ENCODE measurements around the gene CPN2.

The CPN2 gene

DNA sequence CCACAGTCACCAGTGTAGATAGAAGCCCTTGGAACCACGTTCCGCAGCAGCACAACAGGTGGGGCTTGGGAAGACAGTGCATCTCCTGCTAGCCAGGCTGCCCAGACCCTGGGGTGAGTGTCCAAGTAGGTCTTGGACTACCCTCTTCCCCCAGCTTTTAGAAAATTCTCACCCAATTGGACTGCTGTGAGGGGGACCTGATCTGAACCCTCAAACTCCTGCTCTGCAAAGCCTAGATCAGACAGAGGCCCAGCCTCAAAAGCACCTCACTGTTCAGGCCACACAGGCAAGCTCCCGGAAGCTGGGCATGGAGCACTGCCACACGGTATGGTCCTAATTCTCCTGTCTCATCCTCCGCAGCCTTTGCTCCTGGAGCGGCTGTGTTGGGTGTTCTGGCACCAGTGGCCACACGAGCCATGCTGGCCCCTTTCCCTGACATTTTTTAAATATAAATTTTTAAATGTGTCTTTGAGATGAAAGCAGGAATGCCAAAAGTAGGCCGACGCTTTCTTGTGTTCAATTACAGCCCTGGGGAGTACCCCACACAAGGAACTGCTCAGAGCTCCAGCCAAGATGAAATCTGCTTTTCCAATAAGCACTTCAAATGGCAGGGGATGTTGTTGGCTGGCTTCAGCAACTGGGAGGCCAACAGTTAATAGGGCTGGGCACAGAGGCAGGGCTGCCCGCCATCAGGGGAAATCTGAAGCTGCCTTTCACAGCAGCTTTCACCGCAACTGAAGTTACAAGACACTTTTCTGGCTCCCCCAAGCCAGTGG, 40.9 kb downstream of the CPN2 start:
- ATAC-seq = no peak
- no peak for TF ChIP-seq ZC3H10 (CRISPR knock-in tag; IDR thresholded peaks at IDR 0.05)
- TF ChIP-seq PPARA (CRISPR knock-in tag; IDR thresholded peaks at IDR 0.05; ENCODE audit: borderline replicate concordance) = no peak
- TF ChIP-seq ZNF70 (CRISPR knock-in tag; IDR thresholded peaks at IDR 0.05) = no peak
- TF ChIP-seq TCF4 (CRISPR knock-in tag; IDR thresholded peaks at IDR 0.05; ENCODE audit: borderline replicate concordance) = no peak

DNA sequence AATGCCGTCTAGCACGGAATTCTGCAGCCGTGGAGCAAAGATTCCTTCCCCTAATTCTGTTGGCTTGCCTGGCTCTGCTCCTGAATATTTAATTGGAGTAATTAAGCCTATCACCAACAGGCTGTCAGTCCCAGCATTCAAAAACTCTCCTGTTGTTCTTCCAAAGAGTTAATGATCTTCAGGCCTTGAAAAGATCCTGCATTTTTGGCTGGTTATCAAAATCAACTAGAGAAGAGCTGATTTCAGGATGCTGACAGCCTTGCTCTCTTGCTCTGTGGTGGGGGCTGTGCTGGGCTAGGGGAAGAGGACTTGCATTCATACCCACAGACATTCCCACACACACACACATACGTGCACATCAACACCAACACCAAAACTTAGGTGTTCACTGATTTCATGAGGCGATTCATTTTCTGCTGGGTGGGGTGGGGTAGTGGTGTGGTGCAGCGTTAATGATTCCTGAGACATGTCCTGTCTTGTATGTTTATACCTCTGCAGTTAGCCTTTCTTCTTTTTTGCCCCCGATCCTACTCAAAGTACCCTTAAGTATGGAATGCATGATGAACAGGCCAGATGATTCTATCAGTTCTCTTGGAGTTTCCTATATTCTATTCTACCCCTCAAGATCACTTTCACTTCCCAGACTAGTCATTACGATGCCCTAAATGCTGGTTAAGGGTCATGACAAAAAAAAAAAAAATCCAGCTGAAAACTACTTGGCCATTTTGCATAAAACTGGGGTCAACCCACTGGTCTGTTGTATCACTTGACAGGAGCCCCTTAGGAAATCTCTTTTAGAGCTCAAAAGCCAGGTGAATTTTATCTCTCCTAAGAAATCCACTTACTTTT, 42.3 kb downstream of the CPN2 start:
- ATAC-seq = no peak

DNA sequence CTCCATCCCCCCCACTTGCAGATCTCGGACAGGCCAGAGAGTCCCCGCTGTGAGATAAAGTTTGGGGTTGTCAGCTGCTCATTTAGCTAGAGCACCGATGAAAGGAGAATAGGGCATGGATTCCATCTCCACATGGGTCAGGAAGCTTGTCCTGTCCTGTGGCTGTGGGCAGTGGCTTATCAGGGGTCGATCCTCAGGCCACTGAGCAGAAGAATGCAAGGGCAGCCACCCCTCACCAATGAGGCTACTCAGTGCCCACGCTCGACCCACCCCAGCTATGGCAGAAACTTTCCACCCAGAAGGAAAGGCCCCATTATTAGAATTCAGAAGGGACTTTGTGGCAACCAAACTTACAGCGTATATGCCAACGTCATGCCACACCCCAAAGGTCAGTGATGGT, 43.3 kb downstream of the CPN2 start:
- no peak for ATAC-seq
- TF ChIP-seq, protein P1, sequence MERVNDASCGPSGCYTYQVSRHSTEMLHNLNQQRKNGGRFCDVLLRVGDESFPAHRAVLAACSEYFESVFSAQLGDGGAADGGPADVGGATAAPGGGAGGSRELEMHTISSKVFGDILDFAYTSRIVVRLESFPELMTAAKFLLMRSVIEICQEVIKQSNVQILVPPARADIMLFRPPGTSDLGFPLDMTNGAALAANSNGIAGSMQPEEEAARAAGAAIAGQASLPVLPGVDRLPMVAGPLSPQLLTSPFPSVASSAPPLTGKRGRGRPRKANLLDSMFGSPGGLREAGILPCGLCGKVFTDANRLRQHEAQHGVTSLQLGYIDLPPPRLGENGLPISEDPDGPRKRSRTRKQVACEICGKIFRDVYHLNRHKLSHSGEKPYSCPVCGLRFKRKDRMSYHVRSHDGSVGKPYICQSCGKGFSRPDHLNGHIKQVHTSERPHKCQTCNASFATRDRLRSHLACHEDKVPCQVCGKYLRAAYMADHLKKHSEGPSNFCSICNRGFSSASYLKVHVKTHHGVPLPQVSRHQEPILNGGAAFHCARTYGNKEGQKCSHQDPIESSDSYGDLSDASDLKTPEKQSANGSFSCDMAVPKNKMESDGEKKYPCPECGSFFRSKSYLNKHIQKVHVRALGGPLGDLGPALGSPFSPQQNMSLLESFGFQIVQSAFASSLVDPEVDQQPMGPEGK (CRISPR knock-in tag; IDR thresholded peaks at IDR 0.05; ENCODE audit: borderline replicate concordance) = no peak
- TF ChIP-seq TOX (CRISPR knock-in tag; IDR thresholded peaks at IDR 0.05; ENCODE audit: borderline replicate concordance) (no peak), ZNF70 (CRISPR knock-in tag; IDR thresholded peaks at IDR 0.05) (no peak), ZNF8 (CRISPR knock-in tag; IDR thresholded peaks at IDR 0.05) (no peak), ESRRG (CRISPR knock-in tag; IDR thresholded peaks at IDR 0.05) (no peak), ARNTL (CRISPR knock-in tag; IDR thresholded peaks at IDR 0.05; ENCODE audit: borderline replicate concordance, low read depth) (no peak), SNAI2 (CRISPR knock-in tag; IDR thresholded peaks at IDR 0.05) (no peak), PPARA (CRISPR knock-in tag; IDR thresholded peaks at IDR 0.05; ENCODE audit: borderline replicate concordance) (no peak), CSDC2 (CRISPR knock-in tag; IDR thresholded peaks at IDR 0.05) (no peak), ZC3H10 (CRISPR knock-in tag; IDR thresholded peaks at IDR 0.05) (no peak), GLIS3 (CRISPR knock-in tag; IDR thresholded peaks at IDR 0.05) (no peak), RARB (CRISPR knock-in tag; IDR thresholded peaks at IDR 0.05) (no peak), ZFP30 (CRISPR knock-in tag; IDR thresholded peaks at IDR 0.05) (no peak)
- TF ChIP-seq, protein P2, sequence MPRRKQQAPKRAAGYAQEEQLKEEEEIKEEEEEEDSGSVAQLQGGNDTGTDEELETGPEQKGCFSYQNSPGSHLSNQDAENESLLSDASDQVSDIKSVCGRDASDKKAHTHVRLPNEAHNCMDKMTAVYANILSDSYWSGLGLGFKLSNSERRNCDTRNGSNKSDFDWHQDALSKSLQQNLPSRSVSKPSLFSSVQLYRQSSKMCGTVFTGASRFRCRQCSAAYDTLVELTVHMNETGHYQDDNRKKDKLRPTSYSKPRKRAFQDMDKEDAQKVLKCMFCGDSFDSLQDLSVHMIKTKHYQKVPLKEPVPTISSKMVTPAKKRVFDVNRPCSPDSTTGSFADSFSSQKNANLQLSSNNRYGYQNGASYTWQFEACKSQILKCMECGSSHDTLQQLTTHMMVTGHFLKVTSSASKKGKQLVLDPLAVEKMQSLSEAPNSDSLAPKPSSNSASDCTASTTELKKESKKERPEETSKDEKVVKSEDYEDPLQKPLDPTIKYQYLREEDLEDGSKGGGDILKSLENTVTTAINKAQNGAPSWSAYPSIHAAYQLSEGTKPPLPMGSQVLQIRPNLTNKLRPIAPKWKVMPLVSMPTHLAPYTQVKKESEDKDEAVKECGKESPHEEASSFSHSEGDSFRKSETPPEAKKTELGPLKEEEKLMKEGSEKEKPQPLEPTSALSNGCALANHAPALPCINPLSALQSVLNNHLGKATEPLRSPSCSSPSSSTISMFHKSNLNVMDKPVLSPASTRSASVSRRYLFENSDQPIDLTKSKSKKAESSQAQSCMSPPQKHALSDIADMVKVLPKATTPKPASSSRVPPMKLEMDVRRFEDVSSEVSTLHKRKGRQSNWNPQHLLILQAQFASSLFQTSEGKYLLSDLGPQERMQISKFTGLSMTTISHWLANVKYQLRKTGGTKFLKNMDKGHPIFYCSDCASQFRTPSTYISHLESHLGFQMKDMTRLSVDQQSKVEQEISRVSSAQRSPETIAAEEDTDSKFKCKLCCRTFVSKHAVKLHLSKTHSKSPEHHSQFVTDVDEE (CRISPR knock-in tag; IDR thresholded peaks at IDR 0.05) = no peak
- TF ChIP-seq, protein P3, sequence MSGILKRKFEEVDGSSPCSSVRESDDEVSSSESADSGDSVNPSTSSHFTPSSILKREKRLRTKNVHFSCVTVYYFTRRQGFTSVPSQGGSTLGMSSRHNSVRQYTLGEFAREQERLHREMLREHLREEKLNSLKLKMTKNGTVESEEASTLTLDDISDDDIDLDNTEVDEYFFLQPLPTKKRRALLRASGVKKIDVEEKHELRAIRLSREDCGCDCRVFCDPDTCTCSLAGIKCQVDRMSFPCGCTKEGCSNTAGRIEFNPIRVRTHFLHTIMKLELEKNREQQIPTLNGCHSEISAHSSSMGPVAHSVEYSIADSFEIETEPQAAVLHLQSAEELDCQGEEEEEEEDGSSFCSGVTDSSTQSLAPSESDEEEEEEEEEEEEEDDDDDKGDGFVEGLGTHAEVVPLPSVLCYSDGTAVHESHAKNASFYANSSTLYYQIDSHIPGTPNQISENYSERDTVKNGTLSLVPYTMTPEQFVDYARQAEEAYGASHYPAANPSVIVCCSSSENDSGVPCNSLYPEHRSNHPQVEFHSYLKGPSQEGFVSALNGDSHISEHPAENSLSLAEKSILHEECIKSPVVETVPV (CRISPR knock-in tag; IDR thresholded peaks at IDR 0.05) = no peak
- TF ChIP-seq, protein P4, sequence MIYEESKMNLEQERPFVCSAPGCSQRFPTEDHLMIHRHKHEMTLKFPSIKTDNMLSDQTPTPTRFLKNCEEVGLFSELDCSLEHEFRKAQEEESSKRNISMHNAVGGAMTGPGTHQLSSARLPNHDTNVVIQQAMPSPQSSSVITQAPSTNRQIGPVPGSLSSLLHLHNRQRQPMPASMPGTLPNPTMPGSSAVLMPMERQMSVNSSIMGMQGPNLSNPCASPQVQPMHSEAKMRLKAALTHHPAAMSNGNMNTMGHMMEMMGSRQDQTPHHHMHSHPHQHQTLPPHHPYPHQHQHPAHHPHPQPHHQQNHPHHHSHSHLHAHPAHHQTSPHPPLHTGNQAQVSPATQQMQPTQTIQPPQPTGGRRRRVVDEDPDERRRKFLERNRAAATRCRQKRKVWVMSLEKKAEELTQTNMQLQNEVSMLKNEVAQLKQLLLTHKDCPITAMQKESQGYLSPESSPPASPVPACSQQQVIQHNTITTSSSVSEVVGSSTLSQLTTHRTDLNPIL (CRISPR knock-in tag; IDR thresholded peaks at IDR 0.05; ENCODE audit: low read depth) = no peak

More for the DNA sequence above, 42.3 kb downstream of the CPN2 start:
- no peak for TF ChIP-seq ISL1 (CRISPR knock-in tag; IDR thresholded peaks at IDR 0.05)
- TF ChIP-seq PPARA (CRISPR knock-in tag; IDR thresholded peaks at IDR 0.05; ENCODE audit: borderline replicate concordance) = no peak
- no peak for TF ChIP-seq ZNF565 (CRISPR knock-in tag; conservative IDR thresholded peaks at IDR 0.05; ENCODE audit: low read depth)
- no peak for TF ChIP-seq TOX (CRISPR knock-in tag; IDR thresholded peaks at IDR 0.05; ENCODE audit: borderline replicate concordance)
- TF ChIP-seq ZNF8 (CRISPR knock-in tag; IDR thresholded peaks at IDR 0.05) = no peak
- TF ChIP-seq ZNF70 (CRISPR knock-in tag; IDR thresholded peaks at IDR 0.05) = no peak
- TF ChIP-seq ZFP30 (CRISPR knock-in tag; IDR thresholded peaks at IDR 0.05) = no peak
- TF ChIP-seq GLIS3 (CRISPR knock-in tag; IDR thresholded peaks at IDR 0.05) = no peak
- TF ChIP-seq ARNTL (CRISPR knock-in tag; IDR thresholded peaks at IDR 0.05; ENCODE audit: borderline replicate concordance, low read depth) = no peak
- TF ChIP-seq RARB (CRISPR knock-in tag; IDR thresholded peaks at IDR 0.05) = no peak
- TF ChIP-seq OSR1 (CRISPR knock-in tag; IDR thresholded peaks at IDR 0.05) = no peak
- TF ChIP-seq, protein P4 (CRISPR knock-in tag; IDR thresholded peaks at IDR 0.05; ENCODE audit: low read depth) = no peak
- TF ChIP-seq ESRRG (CRISPR knock-in tag; IDR thresholded peaks at IDR 0.05) = no peak
- no peak for TF ChIP-seq SNAI2 (CRISPR knock-in tag; IDR thresholded peaks at IDR 0.05)
- no peak for TF ChIP-seq TCF4 (CRISPR knock-in tag; IDR thresholded peaks at IDR 0.05; ENCODE audit: borderline replicate concordance)
- no peak for TF ChIP-seq ZC3H10 (CRISPR knock-in tag; IDR thresholded peaks at IDR 0.05)
- no peak for TF ChIP-seq BACH2 (CRISPR knock-in tag; IDR thresholded peaks at IDR 0.05; ENCODE audit: borderline replicate concordance)
- TF ChIP-seq, protein P2 (CRISPR knock-in tag; IDR thresholded peaks at IDR 0.05) = no peak
- TF ChIP-seq ZFP3 (CRISPR knock-in tag; IDR thresholded peaks at IDR 0.05) = no peak
- no peak for TF ChIP-seq CSDC2 (CRISPR knock-in tag; IDR thresholded peaks at IDR 0.05)
